PC-3 (cell line): ENCODE data around the gene DCAF7. TPM values are rescaled to one million over a fixed set of nuclear protein-coding genes. Genes with fewer than 3 reads are reported as not detected.

Source experiments
- ATAC-seq: fragments of 200-7000 bp; cut with Tn5 transposase; 2 replicates; pipeline ENCODE4 v1.9.1; 2020; ENCODE audit warnings: mild to moderate bottlenecking, moderate library complexity
- BruUV-seq: library from RNA; stranded (reverse); fragments of 400-500 nt; replicated peaks from 2 replicates; lab custom pipeline; 2021; lab: Mats Ljungman, UMichigan
- CTCF ChIA-PET: fragments of 300-600 bp; sonication (Branson Sonifier 250); formaldehyde crosslinking; loops from one replicate; lab custom pipeline; 2022; ENCODE audit warnings: antibody characterized with exemption; lab: Charles Lee
- POLR2A ChIA-PET: fragments of 300-600 bp; sonication (Branson Sonifier 250); formaldehyde crosslinking; loops from one replicate; lab custom pipeline; 2022; ENCODE audit warnings: antibody characterized with exemption; ENCODE audit not compliant: unreplicated experiment; lab: Charles Lee
- DNase-seq: peaks from one replicate; pipeline ENCODE4 v3.0.0-alpha.2; 2015
- H2AFZ ChIP-seq: fragments of 300-600 bp; sonication (generic); 2 replicates; pipeline ENCODE4 v1.6.0; 2016; ENCODE audit warnings: antibody characterized with exemption, low read length
- H3F3A ChIP-seq: fragments of 300-600 bp; sonication (generic); one replicate; pipeline ENCODE4 v1.6.0; 2017; ENCODE audit warnings: antibody characterized with exemption, low read length, control low read depth, mild to moderate bottlenecking; ENCODE audit not compliant: unreplicated experiment
- H3K27ac ChIP-seq: fragments of 300-600 bp; sonication (generic); 2 replicates; pipeline ENCODE4 v1.5.1; 2016; ENCODE audit warnings: mild to moderate bottlenecking, low read length
- H3K27me3 ChIP-seq: fragments of 300-600 bp; sonication (generic); 2 replicates; pipeline ENCODE4 v1.6.1; 2016; ENCODE audit warnings: low read length, mixed read lengths
- H3K36me3 ChIP-seq: fragments of 300-600 bp; sonication (generic); 2 replicates; pipeline ENCODE4 v1.6.1; 2016; ENCODE audit warnings: low read depth, mixed run types, low read length, mixed read lengths
- H3K4me1 ChIP-seq: fragments of 300-600 bp; sonication (generic); 2 replicates; pipeline ENCODE4 v1.5.1; 2016; ENCODE audit warnings: low read length; ENCODE audit not compliant: insufficient read depth
- H3K4me2 ChIP-seq: fragments of 300-600 bp; sonication (generic); 2 replicates; pipeline ENCODE4 v1.6.0; 2016; ENCODE audit warnings: low read length
- H3K4me3 ChIP-seq: fragments of 300-600 bp; sonication (generic); 2 replicates; pipeline ENCODE4 v1.5.1; 2016; ENCODE audit warnings: mild to moderate bottlenecking, low read length, mixed read lengths
- H3K79me2 ChIP-seq: fragments of 300-600 bp; sonication (generic); 2 replicates; pipeline ENCODE4 v1.6.1; 2017; ENCODE audit warnings: low read length, mixed read lengths
- H3K9ac ChIP-seq: fragments of 300-600 bp; sonication (generic); 2 replicates; pipeline ENCODE4 v1.6.0; 2016; ENCODE audit warnings: mild to moderate bottlenecking, low read length
- H3K9me2 ChIP-seq: fragments of 300-600 bp; sonication (generic); replicated peaks from 2 replicates; pipeline ENCODE4 v1.6.1; 2016; ENCODE audit warnings: mixed run types, low read length, mixed read lengths
- H3K9me3 ChIP-seq: fragments of 300-600 bp; sonication (generic); 2 replicates; pipeline ENCODE4 v1.6.1; 2016; ENCODE audit warnings: low read length, mixed read lengths
- H4K20me1 ChIP-seq: fragments of 300-600 bp; sonication (generic); 2 replicates; pipeline ENCODE4 v1.6.1; 2016; ENCODE audit warnings: low read length, mixed read lengths
- EZH2 ChIP-seq: fragments of 300-600 bp; sonication (generic); IDR thresholded peaks from one replicate; pipeline ENCODE4 v1.6.1; 2017; ENCODE audit warnings: antibody characterized with exemption, mild to moderate bottlenecking, low read length; ENCODE audit not compliant: unreplicated experiment
- EZH2phosphoT487 ChIP-seq: fragments of 300-600 bp; sonication (generic); IDR thresholded peaks from 2 replicates; pipeline ENCODE4 v1.6.1; 2018; ENCODE audit warnings: mild to moderate bottlenecking, antibody characterized with exemption, low read length, borderline replicate concordance
- intact Hi-C: fragments of 100-400 bp; cut with micrococcal nuclease; formaldehyde crosslinking; loops from 2 replicates; pipeline ENCODE4 v1.9.0; 2023
- total RNA-seq: library from RNA; depleted of rRNA; stranded (reverse); fragments of >200 nt; gene quantifications from 2 replicates; pipeline ENCODE4 v1.2.3, GENCODE V29; 2014
- TF ChIP-seq, protein P1 (sequence below): fragments of 300-600 bp; sonication (generic); conservative IDR thresholded peaks from 2 replicates; pipeline ENCODE4 v1.5.1; 2017; ENCODE audit warnings: antibody characterized with exemption, low read depth, mild to moderate bottlenecking, low read length

Gene DCAF7
- total RNA-seq, 1 experiment from 2014 or later: 46.5 TPM

DNA sequence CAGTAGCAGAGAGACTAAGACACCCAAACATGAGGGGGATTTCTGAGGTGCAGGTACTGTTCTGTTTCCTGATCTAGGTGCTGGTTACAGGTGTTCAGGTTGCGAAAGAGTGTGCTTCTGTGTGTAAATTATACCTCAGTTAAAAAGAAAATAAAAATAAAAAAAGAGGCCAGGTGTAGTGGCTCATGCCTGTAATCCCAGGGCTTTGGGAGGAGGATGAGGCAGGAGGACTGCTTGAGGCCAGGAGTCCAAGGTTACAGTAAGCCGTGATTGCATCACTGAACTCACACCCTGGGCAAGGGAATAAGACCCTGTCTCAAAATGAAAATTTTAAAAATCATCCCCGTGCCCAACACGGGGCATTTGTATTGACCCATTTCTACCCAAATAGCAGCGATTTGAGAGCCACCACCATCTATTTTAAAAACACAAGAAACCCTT, 3.2 kb upstream of the DCAF7 start:
- no peaks in the 10 kb centered on the region for H3K36me3 ChIP-seq
- intact Hi-C loops: no loop called here
- H3K9ac ChIP-seq: no peak overlapping the region
- H3K9me2 ChIP-seq: no peaks in the 10 kb centered on the region
- POLR2A ChIA-PET: no interaction called here
- DNase-seq (no peak), ATAC-seq (no peak)
- H3K9me3 ChIP-seq: no peaks in the 10 kb centered on the region
- TF ChIP-seq, protein P1, sequence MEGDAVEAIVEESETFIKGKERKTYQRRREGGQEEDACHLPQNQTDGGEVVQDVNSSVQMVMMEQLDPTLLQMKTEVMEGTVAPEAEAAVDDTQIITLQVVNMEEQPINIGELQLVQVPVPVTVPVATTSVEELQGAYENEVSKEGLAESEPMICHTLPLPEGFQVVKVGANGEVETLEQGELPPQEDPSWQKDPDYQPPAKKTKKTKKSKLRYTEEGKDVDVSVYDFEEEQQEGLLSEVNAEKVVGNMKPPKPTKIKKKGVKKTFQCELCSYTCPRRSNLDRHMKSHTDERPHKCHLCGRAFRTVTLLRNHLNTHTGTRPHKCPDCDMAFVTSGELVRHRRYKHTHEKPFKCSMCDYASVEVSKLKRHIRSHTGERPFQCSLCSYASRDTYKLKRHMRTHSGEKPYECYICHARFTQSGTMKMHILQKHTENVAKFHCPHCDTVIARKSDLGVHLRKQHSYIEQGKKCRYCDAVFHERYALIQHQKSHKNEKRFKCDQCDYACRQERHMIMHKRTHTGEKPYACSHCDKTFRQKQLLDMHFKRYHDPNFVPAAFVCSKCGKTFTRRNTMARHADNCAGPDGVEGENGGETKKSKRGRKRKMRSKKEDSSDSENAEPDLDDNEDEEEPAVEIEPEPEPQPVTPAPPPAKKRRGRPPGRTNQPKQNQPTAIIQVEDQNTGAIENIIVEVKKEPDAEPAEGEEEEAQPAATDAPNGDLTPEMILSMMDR: no peak
- TF ChIP-seq EZH2 (no peak), EZH2phosphoT487 (no peak)
- H3K4me2 ChIP-seq: no peak overlapping the region
- no peaks in the 10 kb centered on the region for H3F3A ChIP-seq
- CTCF ChIA-PET: no interaction called here
- H3K79me2 ChIP-seq: peaks cover 26% of the 10 kb centered on the region
- H3K4me3 ChIP-seq: no peak overlapping the region
- no peak overlapping the region for H3K27ac ChIP-seq
- BruUV-seq: no TSS peak
- peaks cover 9% of the 10 kb centered on the region for H3K4me1 ChIP-seq
- no peak overlapping the region for H2AFZ ChIP-seq
- H4K20me1 ChIP-seq: peaks cover 2% of the 10 kb centered on the region
- no peaks in the 10 kb centered on the region for H3K27me3 ChIP-seq

DNA sequence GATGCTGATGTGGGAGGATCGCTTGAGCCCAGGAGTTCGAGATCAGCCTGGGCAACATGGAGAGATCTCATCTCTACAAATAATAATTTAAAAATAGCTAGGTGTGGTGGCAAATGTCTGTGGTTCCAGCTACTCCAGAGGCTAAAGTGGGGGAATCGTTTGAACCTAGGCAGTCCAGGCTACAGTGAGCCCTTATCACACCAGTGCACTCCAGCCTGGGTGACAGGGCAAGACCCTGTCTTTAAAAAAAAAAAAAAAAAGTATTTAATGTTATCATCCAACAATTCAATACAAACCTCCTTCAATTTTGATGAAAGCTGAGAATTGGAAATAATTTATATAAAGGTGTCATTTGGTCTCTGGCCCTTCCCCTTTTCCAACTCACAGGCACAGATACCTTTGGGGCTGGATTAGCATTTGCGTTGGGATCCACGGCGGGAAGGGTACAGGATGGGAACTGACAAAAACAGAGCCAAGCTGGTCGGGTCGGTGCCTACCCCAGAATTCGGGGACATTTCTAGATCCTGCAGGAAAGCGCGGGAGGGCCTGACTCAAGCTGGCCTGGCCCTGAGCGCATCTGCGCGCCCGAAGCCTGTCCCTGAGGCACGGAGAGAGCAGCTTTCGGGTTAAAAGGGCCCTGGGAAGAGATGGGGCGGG, 860 bp upstream of the DCAF7 start:
- H3K9me3 ChIP-seq: no peaks in the 10 kb centered on the region
- DNase-seq (no peak), ATAC-seq (peak; percentile 9)
- H3K4me3 ChIP-seq: peak overlapping the region; percentile 89
- TF ChIP-seq, protein P1: no peak
- TF ChIP-seq EZH2phosphoT487 (no peak), EZH2 (no peak)
- H3K4me1 ChIP-seq: peaks cover 22% of the 10 kb centered on the region
- no peaks in the 10 kb centered on the region for H3K27me3 ChIP-seq
- peak overlapping the region; percentile 96 for H2AFZ ChIP-seq
- ChIA-PET CTCF (no interaction called here), POLR2A (interaction anchor here (0.5 kb wide), 1 partner anchor 73 kb away, joined by 3 read pairs; the partner anchor contains the start of gene MAP3K3)
- no peaks in the 10 kb centered on the region for H3F3A ChIP-seq
- peaks cover 24% of the 10 kb centered on the region for H4K20me1 ChIP-seq
- intact Hi-C loops: no loop called here
- H3K9ac ChIP-seq: peak overlapping the region; percentile 85
- no peaks in the 10 kb centered on the region for H3K9me2 ChIP-seq
- TSS peak; percentile 85 for BruUV-seq
- peak overlapping the region; percentile 36 for H3K27ac ChIP-seq
- H3K79me2 ChIP-seq: peaks cover 50% of the 10 kb centered on the region
- peak overlapping the region; percentile 87 for H3K4me2 ChIP-seq
- H3K36me3 ChIP-seq: no peaks in the 10 kb centered on the region; the same call in 1 of the 2 replicates
